Mucosa of rectum (tissue), 2 donors: ENCODE data around the gene KIF26B.

Source experiments
- H3K27ac ChIP-seq, 2 donors: one replicate each; pipeline ENCODE4 v1.7.0; 2013; ENCODE audit warnings: inconsistent platforms in 2 of 2, low read depth in 2 of 2, low read length in 2 of 2
- H3K27me3 ChIP-seq, 2 donors: one replicate each; pipeline ENCODE4 v1.7.0; 2013; ENCODE audit warnings: low read length in 2 of 2; ENCODE audit not compliant: control insufficient read depth in 2 of 2, insufficient read depth in 2 of 2
- H3K36me3 ChIP-seq, 2 donors: one replicate each; pipeline ENCODE4 v1.7.0; 2013; ENCODE audit warnings: low read length in 2 of 2; ENCODE audit not compliant: control insufficient read depth in 2 of 2, insufficient read depth in 2 of 2
- H3K4me1 ChIP-seq, 2 donors: one replicate each; pipeline ENCODE4 v1.7.0; 2013; ENCODE audit warnings: low read length in 2 of 2, mild to moderate bottlenecking in 1 of 2; ENCODE audit not compliant: control insufficient read depth in 2 of 2, insufficient read depth in 2 of 2
- H3K4me3 ChIP-seq, 2 donors: one replicate each; pipeline ENCODE4 v1.7.0; 2013; ENCODE audit warnings: low read length in 2 of 2
- H3K9ac ChIP-seq, 2 donors: one replicate each; pipeline ENCODE4 v1.7.0; 2013; ENCODE audit warnings: low read length in 2 of 2, low read depth in 1 of 2, mild to moderate bottlenecking in 1 of 2
- H3K9me3 ChIP-seq, 2 donors: one replicate each; pipeline ENCODE4 v1.7.0; 2013; ENCODE audit warnings: low read length in 2 of 2; ENCODE audit not compliant: control insufficient read depth in 2 of 2
- donor health status: healthy.
- donor health status: Normal muscosa, but diverticular disease.

Gene KIF26B

GRCh38 chr1:245684166-245684565 lies 529.4 kb downstream of the KIF26B start:
- Histone ChIP-seq H3K36me3 (no peaks in the 10 kb centered on the region), H3K9ac (no peak overlapping the region), H3K9me3 (no peaks in the 10 kb centered on the region), H3K4me1 (no peaks in the 10 kb centered on the region), H3K27ac (no peak overlapping the region), H3K4me3 (no peak overlapping the region), H3K27me3 (no peaks in the 10 kb centered on the region)

GRCh38 chr1:245684571-245684970 lies 529.8 kb downstream of the KIF26B start:
- no peak overlapping the region for H3K27ac ChIP-seq

GRCh38 chr1:245685111-245685810 lies 530.5 kb downstream of the KIF26B start:
- H3K4me1 ChIP-seq = no peaks in the 10 kb centered on the region
- no peak overlapping the region for H3K27ac ChIP-seq
- no peaks in the 10 kb centered on the region for H3K36me3 ChIP-seq
- H3K27me3 ChIP-seq = no peaks in the 10 kb centered on the region
- H3K4me3 ChIP-seq = no peak overlapping the region
- no peak overlapping the region for H3K9ac ChIP-seq
- no peaks in the 10 kb centered on the region for H3K9me3 ChIP-seq

More at GRCh38 chr1:245684571-245684970, 529.8 kb downstream of the KIF26B start:
- H3K27me3 ChIP-seq = no peaks in the 10 kb centered on the region
- H3K4me1 ChIP-seq = no peaks in the 10 kb centered on the region
- no peak overlapping the region for H3K9ac ChIP-seq
- H3K9me3 ChIP-seq = no peaks in the 10 kb centered on the region
- no peaks in the 10 kb centered on the region for H3K36me3 ChIP-seq
- no peak overlapping the region for H3K4me3 ChIP-seq

- no peaks in the 10 kb centered on the region for H3K9me3 ChIP-seq
- H3K36me3 ChIP-seq = no peaks in the 10 kb centered on the region
- no peak overlapping the region for H3K27ac ChIP-seq
- H3K4me1 ChIP-seq = no peaks in the 10 kb centered on the region
- no peaks in the 10 kb centered on the region for H3K27me3 ChIP-seq
- H3K4me3 ChIP-seq = no peak overlapping the region
- no peak overlapping the region for H3K9ac ChIP-seq
Observed at GRCh38 chr1:245686006-245686405, 531.2 kb downstream of the KIF26B start.

GRCh38 chr1:245686446-245687030 lies 531.8 kb downstream of the KIF26B start:
- no peaks in the 10 kb centered on the region for H3K9me3 ChIP-seq
- H3K4me3 ChIP-seq = no peak overlapping the region
- H3K27ac ChIP-seq = no peak overlapping the region
- no peak overlapping the region for H3K9ac ChIP-seq
- no peaks in the 10 kb centered on the region for H3K36me3 ChIP-seq
- H3K4me1 ChIP-seq = no peaks in the 10 kb centered on the region
- H3K27me3 ChIP-seq = no peaks in the 10 kb centered on the region

GRCh38 chr1:245687152-245687635 lies 532.4 kb downstream of the KIF26B start:
- Histone ChIP-seq H3K27ac (no peak overlapping the region), H3K36me3 (no peaks in the 10 kb centered on the region), H3K9me3 (no peaks in the 10 kb centered on the region), H3K4me1 (no peaks in the 10 kb centered on the region), H3K9ac (no peak overlapping the region), H3K27me3 (no peaks in the 10 kb centered on the region), H3K4me3 (no peak overlapping the region)

GRCh38 chr1:245687636-245688535 lies 533.1 kb downstream of the KIF26B start:
- Histone ChIP-seq H3K4me1 (no peaks in the 10 kb centered on the region), H3K4me3 (no peak overlapping the region), H3K9me3 (no peaks in the 10 kb centered on the region), H3K9ac (no peak overlapping the region), H3K36me3 (no peaks in the 10 kb centered on the region), H3K27me3 (no peaks in the 10 kb centered on the region), H3K27ac (no peak overlapping the region)

GRCh38 chr1:245688536-245689453 lies 534.0 kb downstream of the KIF26B start:
- Histone ChIP-seq H3K4me3 (no peak overlapping the region), H3K27me3 (no peaks in the 10 kb centered on the region), H3K9me3 (no peaks in the 10 kb centered on the region)

GRCh38 chr1:245690156-245690690 lies 535.4 kb downstream of the KIF26B start:
- no peaks in the 10 kb centered on the region for H3K4me1 ChIP-seq
- H3K36me3 ChIP-seq = no peaks in the 10 kb centered on the region
- no peak overlapping the region for H3K4me3 ChIP-seq
- no peak overlapping the region for H3K9ac ChIP-seq
- no peaks in the 10 kb centered on the region for H3K9me3 ChIP-seq
- no peaks in the 10 kb centered on the region for H3K27me3 ChIP-seq
- H3K27ac ChIP-seq = no peak overlapping the region

More at GRCh38 chr1:245688536-245689453, 534.0 kb downstream of the KIF26B start:
- Histone ChIP-seq H3K27ac (no peak overlapping the region), H3K9ac (no peak overlapping the region), H3K4me1 (no peaks in the 10 kb centered on the region), H3K36me3 (no peaks in the 10 kb centered on the region)
